Left renal cortex interstitium (tissue), 4 donors: ENCODE data around the gene CTR9. TPM values are rescaled to one million over a fixed set of nuclear protein-coding genes. Genes with fewer than 3 reads are reported as not detected.
"Not testable (repeated sequence)": the region's sequence is repeated elsewhere in the genome, so short reads cannot be mapped to it uniquely, and the experiment has no call there.

ENCODE experiments used
- DNase-seq, 4 donors: peaks; one replicate each; pipeline ENCODE4 v3.0.0-alpha.2; 2013; ENCODE audit warnings: low read depth in 4 of 4, low spot score in 2 of 4, missing footprints in 1 of 4
- polyA plus RNA-seq, 4 donors: library from polyadenylated mRNA; unstranded; fragments of 120-200 nt; gene quantifications; one replicate each; pipeline ENCODE4 v1.2.1, GENCODE V29; 2013; ENCODE audit not compliant: insufficient read length in 4 of 4

The CTR9 gene
- polyA plus RNA-seq, 4 donors = 58.4 to 72.9 (median 69.2) TPM

DNA sequence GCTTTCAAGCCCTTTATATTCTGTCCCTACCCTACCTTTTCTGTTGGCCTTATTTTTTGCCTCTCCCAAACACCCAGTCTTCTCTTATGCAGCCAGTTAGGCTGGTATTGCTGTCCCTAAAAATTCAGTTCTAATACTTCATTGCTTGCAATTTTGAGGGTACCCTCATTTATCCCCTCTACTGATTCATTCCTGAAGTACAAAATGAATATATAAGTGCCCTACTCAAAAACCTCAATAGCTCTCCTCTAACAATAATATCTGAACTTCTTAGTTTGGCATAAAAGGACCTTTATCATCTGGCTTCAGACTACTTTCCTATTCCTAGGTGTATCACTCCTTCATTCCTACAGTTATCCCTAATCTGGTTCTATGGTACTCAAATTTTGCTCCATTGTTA, 62.9 kb downstream of the CTR9 start:
- DNase-seq = no peak

DNA sequence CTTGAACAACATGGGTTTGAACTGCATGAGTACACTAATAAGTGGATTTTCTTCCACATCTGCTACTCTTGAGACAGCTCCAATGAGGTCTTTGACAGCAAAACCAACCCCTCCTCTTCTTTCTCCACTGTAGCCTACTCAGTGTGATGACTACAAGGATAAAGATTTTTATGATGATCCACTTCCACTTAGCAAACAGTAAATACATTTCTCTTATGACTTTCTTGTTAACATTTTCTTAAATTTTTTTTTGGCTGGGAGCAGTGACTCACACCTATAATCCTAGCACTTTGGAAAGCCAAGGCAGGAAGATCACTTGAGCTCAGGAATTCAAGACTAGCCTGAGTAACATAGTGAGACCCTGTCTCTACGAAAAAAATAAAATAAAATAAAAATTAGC, 67.5 kb downstream of the CTR9 start:
- DNase-seq = no peak

DNA sequence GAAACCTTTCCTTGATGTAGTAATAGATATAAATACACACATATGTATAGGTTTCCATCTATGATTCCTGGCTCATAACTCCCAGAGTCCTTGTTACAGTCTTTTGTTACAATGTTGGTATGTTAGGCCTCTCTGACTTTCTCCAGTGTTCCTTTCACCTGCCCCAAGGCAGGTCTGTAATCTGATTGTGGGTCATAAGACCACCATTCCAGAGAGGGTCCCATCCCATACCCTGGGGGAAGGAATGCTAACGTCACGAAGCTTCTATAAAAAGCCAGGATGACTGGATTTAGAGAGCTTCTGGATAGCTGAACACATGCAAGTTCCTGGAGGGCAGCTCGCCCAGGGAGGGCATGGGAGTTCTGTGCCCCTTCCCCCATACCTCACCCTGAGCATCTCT, 71.4 kb downstream of the CTR9 start:
- not testable (repeated sequence) for DNase-seq

DNA sequence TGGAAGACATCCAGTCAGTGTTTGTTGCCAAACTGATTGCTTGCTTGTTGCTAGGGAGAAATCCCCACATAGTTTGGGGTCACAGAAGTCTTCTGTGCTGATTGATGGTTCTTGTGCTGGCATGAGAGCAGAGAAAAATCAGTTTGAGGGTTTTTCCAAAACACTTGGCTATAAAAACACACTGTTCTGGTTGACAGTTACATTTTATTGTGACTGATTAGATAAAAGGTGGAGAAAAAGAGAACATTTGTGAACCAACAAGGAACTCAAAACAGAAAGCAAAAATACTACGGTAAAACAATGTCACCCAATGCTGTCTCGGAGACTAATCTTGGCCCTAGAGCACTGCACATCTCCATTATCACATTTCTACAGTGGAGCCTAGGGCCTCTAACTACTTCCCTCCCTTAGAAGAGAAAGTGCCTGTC, 72.1 kb downstream of the CTR9 start:
- no peak for DNase-seq

DNA sequence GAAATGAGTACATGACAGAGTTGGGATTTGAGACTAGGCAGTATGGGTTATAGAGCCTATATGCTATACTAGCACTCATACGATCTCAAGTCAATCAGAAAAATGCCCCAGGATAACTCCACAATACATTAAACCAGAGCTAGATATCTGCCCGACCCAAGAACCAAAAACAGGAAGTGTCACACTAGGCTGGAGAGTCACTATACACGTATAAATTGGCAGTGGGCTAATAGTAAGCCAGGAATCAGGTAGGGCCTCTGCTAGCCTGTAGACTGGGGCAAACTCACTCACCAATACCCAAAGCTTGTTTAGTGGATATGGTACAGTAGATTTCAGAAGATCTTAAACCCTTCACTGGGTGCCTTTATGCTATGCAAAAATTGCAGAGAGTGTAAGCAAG, 73.8 kb downstream of the CTR9 start:
- no peak for DNase-seq

DNA sequence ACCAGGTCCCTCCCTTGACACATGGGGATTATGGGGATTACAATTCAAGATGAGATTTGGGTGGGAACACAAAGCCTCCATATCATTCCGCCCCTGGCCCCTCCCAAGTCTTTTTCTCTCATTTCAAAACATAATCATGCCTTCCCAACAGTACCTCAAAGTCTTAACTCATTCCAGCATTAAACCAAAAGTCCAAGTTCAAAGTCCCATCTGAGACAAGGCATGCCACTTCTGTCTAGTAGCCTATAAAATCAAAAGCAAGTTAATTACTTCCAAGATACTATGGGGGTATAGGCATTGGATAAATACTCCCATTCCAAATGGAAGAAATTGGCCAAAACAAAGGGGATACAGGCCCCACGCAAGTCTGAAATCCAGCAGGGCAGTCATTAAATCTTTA, 77.4 kb downstream of the CTR9 start:
- DNase-seq = no peak

DNA sequence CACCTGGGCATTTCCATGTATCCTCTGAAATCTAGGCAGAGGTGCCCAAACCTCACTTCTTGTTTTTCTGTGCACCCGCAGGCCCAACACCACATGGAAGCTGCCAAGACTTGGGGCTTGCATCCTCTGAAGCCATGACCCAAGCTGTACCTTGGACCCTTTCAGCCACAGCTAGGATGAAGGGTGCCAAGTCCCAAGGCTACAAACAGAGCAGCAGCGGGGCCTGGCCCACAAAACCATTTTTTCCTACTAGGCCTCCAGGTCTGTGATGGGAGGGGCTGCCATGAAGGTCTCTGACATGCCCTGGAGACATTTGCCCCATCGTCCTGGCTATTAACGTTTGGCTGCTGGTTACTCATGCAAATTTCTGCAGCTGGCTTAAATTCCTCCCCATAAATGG, 78.1 kb downstream of the CTR9 start:
- DNase-seq = no peak

Other genes starting within 250 kb of the CTR9 start
- gene RNF141, start 210.1 kb upstream of the CTR9 start, polyA plus RNA-seq = 10 to 100 TPM; 34.3 to 49.4 (median 43.1) TPM
- gene LYVE1, start 182.6 kb upstream of the CTR9 start, polyA plus RNA-seq = 10 to 100 TPM; 51.2 to 70.5 (median 64.0) TPM
- gene IRAG1, start 57.5 kb upstream of the CTR9 start, polyA plus RNA-seq = 10 to 100 TPM; 10.1 to 12.1 (median 10.4) TPM
- 100 to 1,000 TPM; 792 to 886 (median 869) TPM for gene EIF4G2, start 57.7 kb downstream of the CTR9 start, polyA plus RNA-seq
- gene ZBED5, start 106.8 kb downstream of the CTR9 start, polyA plus RNA-seq = 100 to 1,000 TPM; 101 to 118 (median 110) TPM